ENCODE measurements around the gene TRAPPC5.

TRAPPC5 gene

DNA sequence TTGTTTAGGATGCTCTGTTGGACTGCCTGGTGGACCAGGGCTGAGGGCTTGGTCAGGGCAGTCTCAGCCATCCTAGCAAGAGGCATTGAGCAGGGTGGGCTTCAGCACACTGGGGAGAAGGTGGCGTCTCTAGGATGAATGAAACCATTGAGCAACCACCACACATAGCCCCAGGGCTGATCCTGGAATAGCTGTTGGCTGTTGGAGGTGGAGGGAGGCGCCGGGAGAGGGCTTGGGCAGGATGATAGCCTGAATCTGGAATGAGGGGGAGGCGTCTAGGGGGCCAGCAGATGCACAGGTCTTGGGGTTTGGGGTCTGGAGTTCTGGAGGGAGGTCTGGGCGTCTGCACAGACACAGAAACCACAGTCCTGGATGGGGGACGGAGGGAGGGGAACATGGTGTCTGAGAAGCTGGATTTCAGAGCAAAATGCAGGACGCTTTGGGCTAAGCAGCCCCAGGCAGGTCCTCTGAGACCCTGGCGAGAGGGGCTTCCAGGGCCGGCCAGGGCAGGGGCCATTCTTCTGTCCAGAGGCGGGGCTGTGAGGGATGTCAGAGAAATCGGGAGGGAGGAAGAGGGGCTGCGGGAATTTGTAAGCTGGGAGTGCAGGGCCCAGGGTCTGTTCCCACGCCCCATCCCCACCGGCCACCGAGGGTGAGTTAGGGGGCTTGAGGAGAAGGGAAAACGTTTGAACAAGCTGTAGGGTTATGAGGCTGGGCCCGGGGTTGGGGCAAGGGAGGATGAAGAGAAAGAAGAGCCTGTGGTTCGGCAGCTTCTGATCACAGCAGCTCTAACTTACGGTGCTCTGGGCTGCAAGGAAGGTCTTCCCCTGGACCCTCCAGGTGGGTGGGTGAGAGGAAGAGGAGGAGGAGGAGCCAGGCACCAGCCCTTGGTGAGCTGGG lies 5.2 kb downstream of the TRAPPC5 start:
- TF ChIP-seq, protein P1, sequence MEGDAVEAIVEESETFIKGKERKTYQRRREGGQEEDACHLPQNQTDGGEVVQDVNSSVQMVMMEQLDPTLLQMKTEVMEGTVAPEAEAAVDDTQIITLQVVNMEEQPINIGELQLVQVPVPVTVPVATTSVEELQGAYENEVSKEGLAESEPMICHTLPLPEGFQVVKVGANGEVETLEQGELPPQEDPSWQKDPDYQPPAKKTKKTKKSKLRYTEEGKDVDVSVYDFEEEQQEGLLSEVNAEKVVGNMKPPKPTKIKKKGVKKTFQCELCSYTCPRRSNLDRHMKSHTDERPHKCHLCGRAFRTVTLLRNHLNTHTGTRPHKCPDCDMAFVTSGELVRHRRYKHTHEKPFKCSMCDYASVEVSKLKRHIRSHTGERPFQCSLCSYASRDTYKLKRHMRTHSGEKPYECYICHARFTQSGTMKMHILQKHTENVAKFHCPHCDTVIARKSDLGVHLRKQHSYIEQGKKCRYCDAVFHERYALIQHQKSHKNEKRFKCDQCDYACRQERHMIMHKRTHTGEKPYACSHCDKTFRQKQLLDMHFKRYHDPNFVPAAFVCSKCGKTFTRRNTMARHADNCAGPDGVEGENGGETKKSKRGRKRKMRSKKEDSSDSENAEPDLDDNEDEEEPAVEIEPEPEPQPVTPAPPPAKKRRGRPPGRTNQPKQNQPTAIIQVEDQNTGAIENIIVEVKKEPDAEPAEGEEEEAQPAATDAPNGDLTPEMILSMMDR (IDR thresholded peaks at IDR 0.05) = no peak
- Histone ChIP-seq H3K9ac (no peak overlapping the region), H3K27ac (no peak overlapping the region), H3K79me2 (no peaks in the 10 kb centered on the region), H2AFZ (no peak overlapping the region), H3K4me1 (peaks cover 3% of the 10 kb centered on the region), H3K36me3 (ENCODE audit: control insufficient read depth, insufficient read depth, low read length) (no peaks in the 10 kb centered on the region), H3K9me3 (ENCODE audit: control insufficient read depth, low read length) (no peaks in the 10 kb centered on the region), H3K4me2 (ENCODE audit: low read length) (no peak overlapping the region), H3K4me3 (ENCODE audit: low read depth, low read length) (no peak overlapping the region), H3K27me3 (ENCODE audit: control insufficient read depth, insufficient read depth, low read length) (no peaks in the 10 kb centered on the region)

DNA sequence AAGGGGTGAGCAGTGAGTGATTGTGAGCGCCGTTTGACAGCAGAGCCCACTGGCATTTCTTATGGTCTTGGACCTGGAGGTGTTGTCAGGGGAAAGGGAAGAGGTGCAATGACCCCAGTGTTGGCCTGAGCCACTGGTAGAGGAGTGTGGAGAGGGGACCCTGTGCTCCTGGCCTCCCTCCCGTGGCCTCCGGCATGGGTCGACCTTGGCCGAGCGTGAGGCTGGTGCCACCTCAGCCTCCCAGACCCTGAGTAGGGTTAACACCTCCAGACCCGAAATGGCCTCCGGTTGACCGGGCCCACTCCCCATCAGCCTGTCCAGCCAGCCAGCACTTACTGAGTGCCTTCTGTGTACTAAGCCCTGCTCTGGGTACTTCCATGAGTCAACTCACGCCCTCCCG lies 6.5 kb downstream of the TRAPPC5 start:
- Histone ChIP-seq H3K27me3 (ENCODE audit: control insufficient read depth, insufficient read depth, low read length) (no peaks in the 10 kb centered on the region), H3K36me3 (ENCODE audit: control insufficient read depth, insufficient read depth, low read length) (no peaks in the 10 kb centered on the region), H3K4me3 (ENCODE audit: low read depth, low read length) (no peak overlapping the region), H3K4me1 (no peaks in the 10 kb centered on the region), H3K4me2 (ENCODE audit: low read length) (no peak overlapping the region), H3K9me3 (ENCODE audit: control insufficient read depth, low read length) (no peaks in the 10 kb centered on the region), H3K9ac (no peak overlapping the region), H3K27ac (no peak overlapping the region), H3K79me2 (no peaks in the 10 kb centered on the region), H2AFZ (no peak overlapping the region)
- TF ChIP-seq, protein P1 (IDR thresholded peaks at IDR 0.05) = no peak

DNA sequence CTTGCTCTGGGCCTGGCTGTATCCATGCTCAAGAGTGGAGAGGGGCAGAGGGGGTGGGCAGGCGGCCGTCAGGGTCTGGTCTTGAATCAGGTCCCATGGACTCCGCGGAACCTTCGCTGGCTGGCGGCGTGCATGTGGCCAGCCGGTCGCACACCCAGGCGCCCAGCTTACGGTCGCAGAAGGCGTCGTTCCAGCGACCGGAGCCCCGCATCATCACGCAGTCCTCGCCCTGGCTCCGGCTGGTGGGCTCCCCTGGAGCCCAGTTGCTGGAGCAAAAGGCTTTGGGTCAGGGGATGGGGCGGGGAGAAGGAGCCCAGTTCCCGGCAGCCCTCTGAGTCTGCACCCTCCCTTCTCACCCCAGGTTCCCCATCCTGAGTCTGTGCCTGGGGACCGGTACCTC lies 8.5 kb downstream of the TRAPPC5 start:
- H3K9me3 ChIP-seq (ENCODE audit: control insufficient read depth, low read length) = no peaks in the 10 kb centered on the region
- no peak overlapping the region for H3K27ac ChIP-seq
- no peak overlapping the region for H3K4me2 ChIP-seq (ENCODE audit: low read length)
- H3K9ac ChIP-seq = no peak overlapping the region
- no peaks in the 10 kb centered on the region for H3K36me3 ChIP-seq (ENCODE audit: control insufficient read depth, insufficient read depth, low read length)
- no peaks in the 10 kb centered on the region for H3K27me3 ChIP-seq (ENCODE audit: control insufficient read depth, insufficient read depth, low read length)
- TF ChIP-seq, protein P1 (IDR thresholded peaks at IDR 0.05) = no peak
- H3K4me1 ChIP-seq = no peaks in the 10 kb centered on the region
- no peak overlapping the region for H2AFZ ChIP-seq
- H3K79me2 ChIP-seq = no peaks in the 10 kb centered on the region
- no peak overlapping the region for H3K4me3 ChIP-seq (ENCODE audit: low read depth, low read length)

DNA sequence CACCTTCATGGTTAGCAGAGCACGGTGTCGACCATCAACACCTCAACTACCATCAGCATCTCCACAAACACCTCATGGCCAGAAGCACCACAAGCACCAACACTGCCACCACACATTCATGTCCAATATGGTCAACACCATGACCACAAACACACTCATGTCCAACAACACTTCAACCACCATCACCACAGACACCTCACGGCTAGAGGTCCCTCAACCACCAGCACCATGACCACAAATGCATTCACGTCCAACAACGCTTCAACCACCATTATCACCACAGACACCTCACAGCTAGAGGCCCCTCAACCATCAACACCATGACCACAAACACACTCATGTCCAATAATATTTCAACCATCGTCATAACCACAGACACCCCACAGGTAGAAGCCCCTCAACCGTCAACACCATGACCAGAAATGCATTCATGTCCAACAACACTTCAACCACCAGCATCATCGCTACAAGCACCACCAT lies 10.2 kb downstream of the TRAPPC5 start:
- TF ChIP-seq, protein P1 (IDR thresholded peaks at IDR 0.05) = no peak
- Histone ChIP-seq H2AFZ (no peak overlapping the region), H3K4me3 (ENCODE audit: low read depth, low read length) (no peak overlapping the region), H3K4me1 (no peaks in the 10 kb centered on the region), H3K79me2 (no peaks in the 10 kb centered on the region), H3K27me3 (ENCODE audit: control insufficient read depth, insufficient read depth, low read length) (no peaks in the 10 kb centered on the region), H3K36me3 (ENCODE audit: control insufficient read depth, insufficient read depth, low read length) (no peaks in the 10 kb centered on the region), H3K27ac (no peak overlapping the region), H3K4me2 (ENCODE audit: low read length) (no peak overlapping the region), H3K9ac (no peak overlapping the region), H3K9me3 (ENCODE audit: control insufficient read depth, low read length) (no peaks in the 10 kb centered on the region)
